ENCODE data around the gene TSPAN4. TPM values are rescaled to one million over a fixed set of nuclear protein-coding genes. Genes with fewer than 3 reads are reported as not detected.

Gene TSPAN4
- total RNA-seq, 1 donor from 2014 or later = 2.3 TPM

GRCh38 chr11:859394-860131, 16.9 kb downstream of the TSPAN4 start:
- no peaks in the 10 kb centered on the region for H3K36me3 Mint-ChIP-seq (ENCODE audit: low read depth)
- H3K9me3 Mint-ChIP-seq = no peaks in the 10 kb centered on the region
- H3K27ac Mint-ChIP-seq = no peak overlapping the region
- POLR2A ChIA-PET = no interaction called here
- no peaks in the 10 kb centered on the region for H3K27me3 Mint-ChIP-seq
- H3K4me3 Mint-ChIP-seq = no peak overlapping the region
- DNase-seq = no peak
- no peak for TF ChIP-seq CTCF (IDR thresholded peaks at IDR 0.05)
- no peaks in the 10 kb centered on the region for H3K4me1 Mint-ChIP-seq
- CTCF ChIA-PET = no interaction called here
- intact Hi-C loops (cut with micrococcal nuclease) = loop anchor here (10.0 kb wide), 1 partner anchor 625 kb away; the partner anchor contains the start of gene MOB2
- no peak for ATAC-seq (ENCODE audit: low read depth)

GRCh38 chr11:860234-861104, 17.8 kb downstream of the TSPAN4 start:
- H3K4me1 Mint-ChIP-seq = no peaks in the 10 kb centered on the region
- no peaks in the 10 kb centered on the region for H3K27me3 Mint-ChIP-seq
- H3K9me3 Mint-ChIP-seq = no peaks in the 10 kb centered on the region
- H3K36me3 Mint-ChIP-seq (ENCODE audit: low read depth) = no peaks in the 10 kb centered on the region
- no peak for DNase-seq
- POLR2A ChIA-PET = no interaction called here
- no peak for TF ChIP-seq CTCF (IDR thresholded peaks at IDR 0.05)
- H3K27ac Mint-ChIP-seq = no peak overlapping the region
- CTCF ChIA-PET = no interaction called here
- no peak overlapping the region for H3K4me3 Mint-ChIP-seq
- intact Hi-C loops (cut with micrococcal nuclease) = loop anchor here (10.0 kb wide), 1 partner anchor 624 kb away; the partner anchor contains the start of gene MOB2
- no peak for ATAC-seq (ENCODE audit: low read depth)

- intact Hi-C loops (cut with micrococcal nuclease) = loop anchor here (10.0 kb wide), 1 partner anchor 624 kb away; the partner anchor contains the start of gene MOB2
- Mint-ChIP-seq H3K27ac (no peak overlapping the region), H3K9me3 (no peaks in the 10 kb centered on the region), H3K36me3 (ENCODE audit: low read depth) (no peaks in the 10 kb centered on the region), H3K4me3 (no peak overlapping the region), H3K4me1 (no peaks in the 10 kb centered on the region), H3K27me3 (no peaks in the 10 kb centered on the region)
- no peak for TF ChIP-seq CTCF (IDR thresholded peaks at IDR 0.05)
- ATAC-seq (ENCODE audit: low read depth) (no peak), DNase-seq (no peak)
- POLR2A ChIA-PET = no interaction called here
- CTCF ChIA-PET = no interaction called here
Observed at GRCh38 chr11:861105-861479, 18.4 kb downstream of the TSPAN4 start.

GRCh38 chr11:862081-862661, 19.5 kb downstream of the TSPAN4 start:
- Mint-ChIP-seq H3K27me3 (no peaks in the 10 kb centered on the region), H3K9me3 (no peaks in the 10 kb centered on the region), H3K36me3 (ENCODE audit: low read depth) (no peaks in the 10 kb centered on the region), H3K4me3 (no peak overlapping the region), H3K27ac (no peak overlapping the region), H3K4me1 (no peaks in the 10 kb centered on the region)
- ChIA-PET CTCF (no interaction called here), POLR2A (no interaction called here)
- TF ChIP-seq CTCF (IDR thresholded peaks at IDR 0.05) = no peak
- intact Hi-C loops (cut with micrococcal nuclease) = loop anchor here (10.0 kb wide), 1 partner anchor 623 kb away; the partner anchor contains the start of gene MOB2
- no peak for ATAC-seq (ENCODE audit: low read depth)
- DNase-seq = no peak

- intact Hi-C loops (cut with micrococcal nuclease) = loop anchor here (10.0 kb wide), 1 partner anchor 622 kb away; the partner anchor contains the start of gene MOB2
- TF ChIP-seq CTCF (IDR thresholded peaks at IDR 0.05) = no peak
- DNase-seq (no peak), ATAC-seq (ENCODE audit: low read depth) (no peak)
- H3K27ac Mint-ChIP-seq = no peak overlapping the region
- H3K27me3 Mint-ChIP-seq = no peaks in the 10 kb centered on the region
- CTCF ChIA-PET = no interaction called here
- no peak overlapping the region for H3K4me3 Mint-ChIP-seq
- no peaks in the 10 kb centered on the region for H3K9me3 Mint-ChIP-seq
- no peaks in the 10 kb centered on the region for H3K36me3 Mint-ChIP-seq (ENCODE audit: low read depth)
- POLR2A ChIA-PET = no interaction called here
- no peaks in the 10 kb centered on the region for H3K4me1 Mint-ChIP-seq
Observed at GRCh38 chr11:862696-863022, 20.0 kb downstream of the TSPAN4 start.
